NCI-H1417 (cell line): ENCODE data around the gene HDX.
"Not testable (repeated sequence)": the region's sequence is repeated elsewhere in the genome, so short reads cannot be mapped to it uniquely, and the experiment has no call there.

Experiments
- DNase-seq, 3 experiments: peaks; one replicate each; lab custom pipeline; 2025; lab: John Stamatoyannopoulos, UW

The HDX gene

DNA sequence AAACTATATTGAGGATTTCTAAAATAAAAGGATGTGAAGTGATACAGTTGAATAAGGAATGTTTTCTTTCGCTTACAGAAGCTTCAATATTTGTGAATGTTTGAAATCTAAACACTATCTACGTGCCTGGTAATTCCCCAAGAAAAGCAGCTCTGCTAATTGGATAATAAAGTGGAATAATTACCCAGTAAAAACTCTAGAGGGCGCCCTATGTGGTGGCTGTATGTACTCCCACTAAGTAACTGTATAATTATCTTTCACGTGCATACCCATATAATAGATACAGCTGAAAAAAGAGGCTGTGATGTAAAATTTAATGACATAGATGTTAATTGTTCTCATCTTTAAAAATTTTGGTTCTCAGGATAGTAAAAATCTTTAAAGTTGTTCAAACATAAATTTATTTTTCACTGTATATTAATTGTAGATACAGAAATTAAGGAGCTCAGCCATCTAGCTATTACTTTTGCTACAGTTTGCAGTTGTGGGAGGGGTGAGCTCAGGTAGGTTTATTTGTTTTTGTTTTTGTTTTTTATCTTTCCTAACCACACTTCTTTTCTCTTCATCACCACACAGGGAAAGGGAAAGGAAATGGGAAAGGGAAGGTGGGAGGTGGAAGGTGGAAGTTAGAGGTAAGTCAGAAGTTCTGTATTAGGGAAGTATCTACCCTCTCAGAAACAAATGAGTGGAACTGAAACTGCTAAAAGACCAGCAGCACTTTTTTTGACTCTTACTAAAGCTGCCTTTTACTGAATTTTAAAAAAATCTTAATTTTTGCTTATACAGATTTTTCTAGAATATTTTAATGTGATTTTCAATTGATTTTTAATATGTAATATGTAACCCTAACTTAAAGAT lies 162.5 kb downstream of the HDX start:
- peak in 2 of 3 experiments; percentile 5 to 44 for DNase-seq

DNA sequence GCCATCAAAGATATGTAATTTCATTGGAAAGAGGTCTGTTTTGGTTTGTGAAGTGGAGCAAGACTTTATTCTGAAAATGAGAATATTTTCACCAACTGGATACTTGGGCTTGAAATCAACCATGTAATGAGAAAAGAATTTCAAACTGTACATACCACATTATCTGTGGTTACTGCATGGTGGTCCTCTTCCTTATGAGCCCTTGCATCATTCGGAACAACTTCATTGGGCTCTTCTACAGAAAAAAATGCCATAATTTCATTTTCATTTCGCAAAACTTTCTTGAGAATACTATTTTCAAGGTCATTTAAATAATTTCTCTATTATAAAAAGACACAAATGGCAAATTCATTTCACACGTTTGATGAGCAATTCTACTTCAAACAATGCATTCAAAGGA lies 165.6 kb downstream of the HDX start:
- no peak for DNase-seq

- no peak for DNase-seq
Measured at GRCh38 chrX:84335121-84335520, 167.1 kb downstream of the HDX start.

- DNase-seq, result no peak
Measured at GRCh38 chrX:84322083-84322827, 180.0 kb downstream of the HDX start.

GRCh38 chrX:84320614-84321013 lies 181.6 kb downstream of the HDX start:
- DNase-seq, result no peak

GRCh38 chrX:84320023-84320422 lies 182.2 kb downstream of the HDX start:
- DNase-seq, result no peak

DNA sequence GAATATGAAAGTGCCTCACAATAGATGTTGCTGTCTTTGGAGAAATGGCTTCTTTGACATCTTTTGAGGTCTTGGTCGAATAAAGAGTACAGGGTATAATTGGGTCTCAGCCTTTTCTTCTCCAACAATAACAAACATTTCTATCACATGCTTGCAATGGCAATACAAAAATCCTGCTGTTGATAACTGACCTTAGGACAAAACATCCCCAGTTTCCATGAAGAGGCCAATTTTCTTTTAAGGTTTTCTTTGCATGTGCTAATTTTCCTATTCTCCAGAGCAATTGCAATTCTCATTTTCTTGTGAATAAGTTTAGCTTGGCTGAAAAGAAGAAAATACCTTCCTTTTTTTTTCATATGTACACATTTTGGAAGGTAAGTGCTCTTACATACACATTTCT lies 183.6 kb downstream of the HDX start:
- DNase-seq, result no peak

DNA sequence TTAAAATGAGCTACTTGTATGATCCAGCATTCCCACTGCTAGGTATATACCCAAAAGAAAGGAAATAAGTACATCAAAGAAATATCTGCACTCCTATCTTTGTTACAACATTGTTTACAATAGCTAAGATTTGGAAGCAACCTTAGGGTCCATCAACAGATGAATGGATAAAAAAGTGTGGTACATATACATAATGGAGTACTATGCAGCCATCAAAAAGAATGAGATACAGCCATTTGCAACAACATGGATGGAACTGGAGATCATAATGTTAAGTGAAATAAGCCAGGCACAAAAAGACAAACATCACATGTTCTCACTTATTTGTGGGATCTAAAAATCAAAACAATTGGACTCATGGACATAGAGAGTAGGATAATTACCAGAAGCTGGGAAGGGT lies 186.3 kb downstream of the HDX start:
- not testable (repeated sequence) for DNase-seq
